CMK (cell line): Measurements from ENCODE around the gene C10orf53.

Experiments
- DNase-seq: peaks from one replicate; pipeline ENCODE4 v3.0.0-alpha.2; 2010; ENCODE audit warnings: low read depth

Gene C10orf53, protein sequence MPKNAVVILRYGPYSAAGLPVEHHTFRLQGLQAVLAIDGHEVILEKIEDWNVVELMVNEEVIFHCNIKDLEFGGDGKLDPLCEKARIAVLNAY

DNA sequence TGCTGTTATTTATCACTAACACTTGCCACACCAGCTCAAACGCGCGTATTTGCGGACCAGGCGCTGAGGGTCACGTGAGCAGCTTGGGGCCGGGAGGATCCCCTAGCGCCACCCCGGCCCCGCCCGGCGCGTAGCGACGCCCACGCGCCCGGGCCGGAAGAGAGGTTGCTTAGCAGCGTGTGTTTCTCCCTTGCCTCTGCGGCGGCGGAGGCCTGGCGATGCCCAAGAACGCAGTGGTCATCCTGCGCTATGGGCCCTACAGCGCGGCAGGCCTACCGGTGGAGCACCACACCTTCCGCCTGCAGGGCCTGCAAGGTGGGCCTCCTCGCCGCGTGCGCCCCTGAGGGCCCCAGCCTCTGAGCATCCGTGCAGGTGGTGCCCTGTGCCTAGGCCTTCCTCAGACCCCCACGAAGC is at the start of gene C10orf53:
Gene C10orf53, plus strand, starts transcription at position 172 of the 414 bp plus-strand sequence. Its CDS starts 47 bp downstream, at position 219.
- no peak for DNase-seq

DNA sequence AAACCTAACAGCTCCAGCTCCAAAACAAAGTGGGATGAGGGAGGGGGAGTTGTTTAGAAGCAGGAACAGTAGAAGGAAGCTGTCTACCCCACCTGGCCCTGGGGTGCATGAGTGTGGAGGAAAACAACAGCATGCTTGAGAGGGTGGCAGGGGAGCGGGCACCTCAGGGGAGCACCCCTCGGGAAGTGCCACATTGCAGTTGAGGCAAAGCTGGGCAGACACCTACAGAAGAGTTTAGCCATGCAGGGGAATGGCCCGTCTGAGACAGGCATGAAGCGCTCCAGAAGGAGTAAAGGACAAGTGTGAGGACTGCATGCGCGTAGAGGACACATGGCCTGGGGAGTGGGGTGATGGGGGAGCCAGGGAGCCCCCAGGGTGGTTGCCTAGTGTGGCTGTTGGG is 47.5 kb upstream of the C10orf53 start:
- no peak for DNase-seq

DNA sequence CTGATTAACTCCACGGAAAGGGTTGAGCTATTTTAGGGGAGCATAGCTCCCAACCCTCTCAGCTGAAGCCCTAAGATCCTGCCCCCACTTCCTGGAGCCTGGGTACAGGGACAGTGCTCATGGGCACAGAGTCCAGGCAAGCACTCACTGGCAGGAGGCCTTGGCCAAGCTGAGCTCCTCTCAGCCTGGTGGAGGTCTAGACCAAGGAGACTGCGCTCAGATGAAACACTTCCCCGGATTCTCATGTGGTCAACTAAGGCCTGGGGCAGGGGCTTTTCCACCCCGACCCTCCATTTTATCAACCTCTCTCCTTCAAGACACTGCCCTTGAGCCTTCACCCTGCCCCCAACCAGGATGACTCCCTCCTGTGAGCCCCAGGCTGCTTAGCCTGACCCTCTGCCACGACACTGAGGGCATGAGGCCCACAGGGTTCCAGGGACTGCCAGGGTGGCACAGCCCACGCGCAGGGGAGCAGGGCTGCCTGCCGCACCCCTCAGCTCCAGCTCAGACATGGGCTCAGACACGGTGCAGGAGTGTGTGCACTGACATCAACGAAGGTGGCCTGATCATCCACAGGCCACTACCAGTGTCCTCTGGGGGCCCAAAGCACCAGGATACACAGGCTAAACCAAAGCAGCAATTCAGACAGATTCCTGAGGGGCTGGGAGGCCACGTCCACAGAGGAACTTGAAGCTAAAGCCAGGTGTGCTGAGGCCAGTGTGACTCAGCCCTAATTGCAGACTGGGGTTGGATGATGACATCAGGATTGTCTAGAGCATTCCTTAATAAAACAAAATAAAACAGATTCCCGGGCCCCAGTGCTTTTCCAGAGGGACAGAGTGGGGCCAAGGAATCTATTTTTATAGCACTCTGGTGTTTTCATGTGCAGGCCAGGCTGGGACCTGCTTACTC is 46.8 kb upstream of the C10orf53 start:
- no peak for DNase-seq

DNA sequence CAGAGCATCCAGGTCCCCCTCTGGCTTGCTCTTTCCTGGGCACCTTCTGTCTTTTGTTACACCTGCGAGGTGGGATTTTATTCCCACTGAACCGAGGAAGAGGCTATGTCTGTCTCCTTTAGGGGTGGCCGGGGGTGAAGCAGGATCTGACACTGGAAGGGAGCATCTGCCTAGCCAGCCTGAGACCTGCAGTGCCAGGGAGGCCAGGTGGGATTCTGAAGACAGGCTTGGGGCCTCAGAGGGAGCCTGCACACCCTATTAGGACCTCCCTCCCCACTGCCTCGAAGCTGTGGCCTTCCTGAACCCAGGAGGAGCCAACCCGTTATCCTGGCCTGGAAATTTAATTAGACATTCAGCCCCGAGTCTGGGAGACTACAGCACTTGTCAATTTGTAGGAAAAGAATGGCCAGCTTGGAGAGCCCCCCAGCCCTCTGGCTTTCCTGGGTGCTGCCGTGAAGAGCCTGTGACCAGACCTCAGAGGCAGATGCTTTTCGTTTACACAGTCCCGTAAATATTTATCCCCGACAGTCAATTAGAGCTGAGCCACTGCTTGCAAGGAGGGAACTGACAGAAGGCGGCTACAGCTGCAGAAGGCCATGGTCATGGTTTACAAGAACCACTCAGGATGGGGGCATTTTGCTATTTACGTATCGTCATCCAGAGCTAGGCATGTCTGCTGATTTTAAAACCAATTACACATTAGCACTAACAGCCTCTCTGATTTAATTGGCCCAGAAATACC is 46.0 kb upstream of the C10orf53 start:
- DNase-seq: no peak

DNA sequence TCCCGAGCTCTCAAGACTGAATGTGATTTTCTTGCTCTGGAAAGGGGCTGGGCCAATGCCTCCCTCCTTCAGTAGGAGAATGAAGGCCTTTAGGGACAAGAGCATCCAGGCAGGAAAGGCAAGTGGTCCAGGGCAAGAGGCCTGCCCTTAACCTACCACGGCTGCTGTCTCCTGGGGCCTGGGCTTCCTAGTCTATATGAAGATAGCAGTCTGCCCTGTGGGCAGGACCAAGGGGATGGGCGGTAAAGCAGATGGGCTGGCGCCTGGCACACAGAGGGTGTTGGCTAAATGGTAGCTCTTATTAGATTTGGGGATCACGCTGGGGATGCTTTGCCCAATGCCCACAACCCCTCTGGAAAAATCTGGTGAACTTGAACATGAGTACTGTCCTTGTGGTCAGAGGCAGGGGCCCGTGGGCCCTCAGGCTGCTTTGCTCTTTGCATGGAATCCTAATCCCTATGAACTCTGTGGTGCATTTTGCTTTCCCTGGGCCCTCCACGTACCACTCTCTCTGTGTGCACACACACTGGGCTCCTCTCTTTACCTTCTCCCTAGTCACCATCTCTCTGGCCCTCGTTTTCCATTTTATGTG is 45.3 kb upstream of the C10orf53 start:
- DNase-seq: no peak

DNA sequence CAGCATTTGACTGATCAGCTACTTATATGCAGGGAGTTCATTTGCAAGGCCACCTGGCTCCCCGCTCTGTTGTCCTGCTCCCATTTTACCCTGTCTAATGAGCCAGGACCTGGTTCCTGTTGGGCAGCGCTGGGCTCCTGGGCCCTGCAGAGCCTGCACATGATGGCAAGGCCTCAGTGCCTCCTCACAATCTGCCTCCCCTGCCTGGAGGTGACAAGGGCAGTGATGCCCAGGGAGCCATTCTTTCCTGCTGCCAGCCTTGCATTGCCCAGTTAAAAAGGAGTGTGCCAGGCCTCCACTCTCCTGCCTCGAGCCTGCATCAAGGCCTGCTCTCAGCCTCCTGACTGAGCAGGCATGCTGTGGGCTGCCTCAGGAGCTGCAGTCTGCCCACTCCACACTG is 37.1 kb upstream of the C10orf53 start:
- DNase-seq: no peak

DNA sequence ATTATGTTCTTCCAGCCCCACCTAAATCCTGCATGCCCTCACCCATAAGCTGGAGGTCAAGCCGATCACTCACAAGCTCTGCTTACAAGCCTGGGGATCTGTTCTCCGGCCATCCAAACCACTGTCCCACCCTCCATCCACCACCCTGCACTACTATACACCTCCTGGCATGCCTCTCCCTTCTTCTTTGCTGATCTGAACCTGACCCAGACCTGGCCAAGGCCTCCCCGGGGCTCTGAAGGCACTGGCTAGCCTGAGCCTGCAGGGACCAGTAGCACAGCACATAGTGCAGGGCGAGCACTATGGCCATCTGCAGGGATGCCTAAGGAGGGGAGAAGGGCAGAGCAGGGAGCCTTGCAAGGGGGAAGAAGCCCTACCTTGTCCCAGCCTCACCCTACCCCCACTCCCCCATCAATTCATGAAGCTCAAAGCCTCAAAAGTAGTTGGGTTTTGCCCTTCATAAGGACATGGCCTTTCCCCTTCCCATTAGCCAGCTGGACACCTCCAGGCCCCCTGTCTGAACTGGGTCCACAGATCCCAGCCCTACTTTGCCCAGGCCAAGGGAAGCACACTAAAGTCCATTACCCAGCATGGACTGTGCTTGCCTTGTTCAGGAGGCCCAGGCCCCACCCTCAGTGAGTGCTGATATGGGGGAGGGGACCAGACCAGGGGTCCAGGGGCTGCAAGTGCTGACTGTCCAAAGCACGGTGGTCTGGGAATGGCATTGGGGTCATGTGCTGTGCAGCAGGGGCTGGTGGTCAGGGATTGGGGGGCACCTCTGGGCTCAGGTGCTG is 36.0 kb upstream of the C10orf53 start:
- DNase-seq: no peak

DNA sequence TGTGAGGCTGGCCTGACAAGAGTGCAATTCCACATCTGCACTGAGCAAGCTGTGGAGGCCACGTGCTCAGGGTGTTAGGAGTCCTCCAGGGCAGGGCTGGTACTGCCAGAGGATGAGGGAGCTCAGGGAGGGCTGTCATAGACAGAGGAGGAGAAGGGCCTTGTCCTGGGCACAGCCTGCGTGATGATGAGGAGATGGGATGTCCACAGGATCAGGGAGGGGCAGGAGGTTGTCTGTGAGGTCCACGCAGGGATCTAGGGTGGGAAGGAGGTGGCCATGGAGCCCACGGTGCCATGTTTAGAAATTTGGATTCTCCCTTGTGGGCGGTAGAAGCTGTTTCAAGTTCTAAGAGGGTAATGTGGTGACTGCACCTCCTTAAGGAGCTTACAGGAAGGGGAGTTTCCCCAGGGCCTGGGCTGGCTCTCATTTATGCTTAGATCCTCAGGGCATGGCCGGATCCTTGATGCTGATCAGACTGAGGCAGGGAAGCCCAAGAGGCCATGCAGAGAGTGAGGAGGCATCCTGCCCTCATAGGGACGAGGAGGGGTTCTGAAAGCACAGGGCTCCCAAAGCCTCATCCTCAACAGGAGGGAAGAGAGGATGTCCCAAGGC is 35.3 kb upstream of the C10orf53 start:
- DNase-seq: no peak

DNA sequence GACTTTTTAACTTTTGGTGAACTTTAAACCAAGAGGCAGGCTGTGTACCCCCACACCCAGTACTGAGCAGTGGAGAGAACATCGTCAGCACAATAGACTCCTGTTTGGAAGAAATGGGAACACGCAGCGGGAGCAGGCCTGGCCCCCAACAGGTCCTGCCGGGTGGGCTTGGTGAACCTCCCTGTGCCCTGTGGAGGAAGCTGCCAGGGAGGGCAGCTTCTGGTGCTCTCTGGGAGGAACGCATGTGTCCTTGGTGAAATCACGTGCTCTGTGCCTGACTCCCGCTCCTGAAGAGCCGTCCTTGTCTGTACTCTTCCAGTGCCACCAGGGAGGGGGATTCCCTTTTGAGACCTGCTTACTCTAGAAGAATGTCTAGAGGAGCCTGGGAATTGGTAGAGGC is 34.0 kb upstream of the C10orf53 start:
- no peak for DNase-seq

DNA sequence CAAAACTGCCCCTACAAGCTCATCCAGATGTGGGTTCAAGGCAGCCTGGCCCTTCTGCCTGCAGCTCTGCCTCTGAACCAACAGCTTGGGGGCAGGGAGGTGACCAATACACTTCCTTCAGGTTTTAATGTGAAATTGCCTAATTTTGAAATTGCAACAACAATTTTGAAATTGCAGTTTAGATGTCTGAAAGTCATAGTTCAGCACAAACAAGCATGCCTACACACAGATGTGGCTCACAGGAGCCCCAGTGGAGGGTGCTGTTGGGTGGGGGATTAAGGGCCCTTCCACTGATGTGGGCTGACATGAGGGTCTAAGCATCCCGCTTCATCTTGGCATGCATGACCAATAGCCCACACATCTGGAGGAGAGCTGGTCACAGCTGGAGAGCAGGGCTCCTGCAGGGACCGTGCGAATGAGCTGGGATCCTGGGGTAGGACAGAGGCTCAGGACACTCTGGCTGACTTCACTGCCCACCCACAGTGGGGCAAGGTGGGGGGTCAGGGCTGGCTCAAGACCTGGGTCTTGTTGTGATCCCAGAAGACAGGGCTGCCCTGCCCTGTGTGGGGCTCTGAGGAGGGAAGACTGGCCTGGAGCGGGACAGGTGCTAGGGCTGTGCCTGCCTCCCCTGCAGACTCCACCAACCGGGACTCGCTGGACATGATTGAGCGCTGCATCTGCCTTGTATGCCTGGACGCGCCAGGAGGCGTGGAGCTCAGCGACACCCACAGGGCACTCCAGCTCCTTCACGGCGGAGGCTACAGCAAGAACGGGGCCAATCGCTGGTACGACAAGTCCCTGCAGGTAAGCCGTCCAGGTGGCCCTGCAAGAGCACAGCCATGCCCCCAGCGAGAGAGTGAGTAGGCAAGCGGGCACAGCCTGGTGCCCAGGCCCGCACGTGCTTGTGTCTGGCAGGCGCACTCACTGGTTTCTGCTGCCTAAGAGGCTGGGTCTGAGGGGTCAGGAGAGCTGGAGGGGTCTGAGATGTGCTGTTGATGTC is 33.3 kb upstream of the C10orf53 start:
- DNase-seq: no peak

DNA sequence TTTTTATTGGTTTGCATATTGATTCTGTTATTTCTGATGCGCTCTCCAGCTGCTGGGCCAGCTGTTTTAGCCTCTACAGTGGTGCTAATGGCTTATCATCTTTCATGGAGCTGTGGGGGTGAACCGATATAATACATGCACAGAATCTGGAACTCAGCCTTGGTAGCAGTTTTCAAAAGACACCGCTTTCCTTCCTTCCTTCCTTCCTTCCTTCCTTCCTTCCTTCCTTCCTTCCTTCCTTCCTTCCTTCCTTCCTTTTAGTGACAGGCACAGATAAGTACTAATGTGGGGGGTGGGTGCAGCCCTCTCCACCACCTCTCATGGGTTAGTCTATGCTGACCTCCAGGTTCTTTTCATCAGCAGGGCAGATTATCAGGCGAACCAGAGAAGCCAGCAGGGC is 31.9 kb upstream of the C10orf53 start:
- no peak for DNase-seq

DNA sequence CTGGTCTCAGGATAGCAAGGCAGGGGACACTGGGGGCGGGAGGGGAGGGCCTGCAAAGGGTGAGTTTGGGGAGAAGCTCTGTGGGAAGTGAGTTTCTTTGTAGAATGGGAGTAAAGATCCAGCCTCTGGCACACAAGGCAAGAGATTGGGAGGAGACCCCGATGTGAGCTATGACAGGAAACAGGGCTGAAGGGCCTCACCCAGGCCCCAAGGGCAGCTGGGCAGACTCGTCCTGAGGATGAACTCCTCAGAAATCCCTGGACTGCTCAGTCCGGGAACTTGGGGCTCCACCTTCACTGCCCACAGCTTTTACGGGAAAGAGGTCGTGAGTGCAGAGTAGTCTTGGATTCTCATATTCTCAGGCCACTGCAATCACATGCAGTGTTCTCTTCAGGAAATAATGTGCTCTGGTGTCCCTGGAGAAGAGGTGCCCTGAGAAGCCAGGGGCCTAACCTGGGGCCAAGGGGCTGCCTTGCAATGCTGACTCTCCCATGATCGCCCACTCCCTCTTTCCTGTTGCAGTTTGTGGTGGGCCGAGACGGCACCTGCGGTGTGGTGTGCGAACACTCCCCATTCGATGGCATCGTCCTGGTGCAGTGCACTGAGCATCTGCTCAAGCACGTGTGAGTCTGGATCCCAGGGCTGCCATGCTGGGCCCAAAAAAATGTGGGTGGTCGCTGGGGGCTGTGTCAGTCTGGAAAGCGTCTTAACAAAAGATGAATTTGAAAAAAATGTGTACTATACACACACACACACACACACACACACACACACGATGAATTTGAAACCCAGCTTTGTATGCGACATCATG is 31.3 kb upstream of the C10orf53 start:
- no peak for DNase-seq

DNA sequence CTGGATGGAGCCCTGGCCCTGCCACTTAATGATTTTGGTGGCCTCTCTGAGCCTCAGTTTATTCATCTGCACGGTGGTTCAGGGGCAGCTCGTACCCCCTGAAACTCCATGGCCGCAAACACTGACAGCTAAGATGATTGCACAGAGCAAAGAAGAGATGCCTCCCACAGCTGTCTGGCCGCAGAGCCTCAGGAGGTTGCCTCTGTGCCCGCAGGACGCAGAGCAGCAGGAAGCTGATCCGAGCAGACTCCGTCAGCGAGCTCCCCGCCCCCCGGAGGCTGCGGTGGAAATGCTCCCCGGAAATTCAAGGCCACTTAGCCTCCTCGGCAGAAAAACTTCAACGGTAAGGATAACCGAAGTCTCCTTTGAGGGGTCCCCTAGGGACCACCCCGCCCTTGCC is 30.2 kb upstream of the C10orf53 start:
- DNase-seq: no peak

DNA sequence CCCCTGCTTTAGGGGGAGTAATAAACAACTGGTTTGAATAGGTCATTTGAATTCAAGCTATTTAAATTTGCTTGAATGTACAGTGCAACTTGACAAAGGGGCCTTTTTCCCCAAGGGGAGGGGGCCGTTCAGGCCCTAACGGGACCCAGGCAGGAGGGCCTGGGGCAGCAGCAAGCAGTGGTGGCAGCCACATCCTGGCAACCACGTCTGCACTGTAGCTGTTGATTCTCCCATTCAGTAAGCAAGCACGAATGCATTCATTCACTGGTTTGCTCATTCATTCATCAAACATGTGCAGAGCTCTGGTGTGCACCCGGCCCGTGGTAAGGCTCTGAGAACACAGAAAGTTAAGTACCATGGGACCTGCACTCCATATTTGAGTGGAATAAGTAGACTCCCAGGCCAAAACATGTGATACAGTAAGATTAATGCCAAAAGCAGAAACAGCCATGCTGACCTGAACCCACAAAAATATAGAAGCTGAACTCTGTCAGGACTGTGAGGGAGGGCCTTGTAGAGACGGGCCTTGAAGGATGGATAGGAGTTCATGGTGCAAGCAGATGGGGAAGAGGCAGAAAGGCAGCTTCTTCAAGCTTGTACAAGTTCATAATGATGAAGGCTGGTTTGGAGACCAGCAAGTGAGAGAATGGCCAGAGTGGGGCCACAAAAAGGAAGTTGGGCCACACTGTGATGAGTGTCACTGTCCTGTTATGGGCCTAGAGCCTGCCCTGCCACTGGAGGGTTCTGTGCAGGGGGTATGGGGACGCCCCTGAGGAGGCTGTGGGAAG is 29.3 kb upstream of the C10orf53 start:
- DNase-seq: no peak

DNA sequence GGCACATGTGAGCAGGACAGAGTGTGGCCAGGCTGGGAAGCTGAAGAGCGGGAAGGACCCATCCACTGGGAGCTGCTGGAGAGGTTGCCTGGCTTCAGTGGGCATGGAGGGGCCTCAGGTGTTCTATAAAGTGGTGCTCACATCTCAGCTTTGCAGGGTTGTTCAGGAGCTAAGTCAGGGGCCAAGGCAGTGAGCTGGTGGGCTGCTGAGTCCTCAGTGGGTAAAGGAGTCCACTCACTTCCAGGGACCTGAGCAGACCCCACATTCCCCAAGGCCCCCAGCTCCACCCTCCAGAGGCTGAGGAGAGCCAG is 28.8 kb upstream of the C10orf53 start:
- DNase-seq: no peak

DNA sequence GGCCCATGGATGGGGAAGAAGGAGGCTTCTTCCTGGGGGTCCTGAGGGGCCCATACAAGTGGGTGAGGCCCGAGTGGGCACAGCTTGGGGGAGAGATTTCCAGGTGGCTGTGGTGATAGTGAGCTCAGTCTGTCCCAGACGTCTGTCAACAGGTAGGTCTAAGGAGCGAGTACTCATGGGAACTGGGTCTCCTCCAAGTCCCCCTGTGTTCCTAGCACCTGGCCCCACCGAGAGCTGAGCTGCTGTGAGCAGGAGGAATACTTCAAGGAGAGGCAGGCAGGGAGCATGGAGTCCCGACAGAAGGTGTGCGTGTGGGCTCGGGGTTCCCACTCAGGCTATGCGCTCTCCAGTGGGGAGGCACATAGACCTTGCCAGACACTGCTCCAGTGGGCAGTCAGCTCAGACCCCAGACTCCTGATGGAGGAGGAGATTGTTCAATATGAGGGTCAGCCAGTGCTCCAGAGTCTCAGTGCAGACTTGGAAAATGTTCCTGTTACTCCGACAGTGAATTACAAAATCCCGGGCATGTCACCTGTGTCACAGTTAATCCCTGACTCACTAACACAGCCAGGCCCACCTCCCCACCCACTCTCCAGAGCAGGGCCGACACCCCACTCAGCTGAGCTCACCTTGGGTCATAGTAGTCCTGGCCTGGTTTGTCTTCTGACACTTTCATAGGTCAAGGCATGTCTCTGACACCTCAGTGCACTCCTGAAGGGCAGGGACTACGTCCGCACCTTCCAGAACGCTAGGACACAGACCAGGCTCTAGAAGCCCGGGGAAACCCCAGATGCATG is 28.2 kb upstream of the C10orf53 start:
- no peak for DNase-seq

DNA sequence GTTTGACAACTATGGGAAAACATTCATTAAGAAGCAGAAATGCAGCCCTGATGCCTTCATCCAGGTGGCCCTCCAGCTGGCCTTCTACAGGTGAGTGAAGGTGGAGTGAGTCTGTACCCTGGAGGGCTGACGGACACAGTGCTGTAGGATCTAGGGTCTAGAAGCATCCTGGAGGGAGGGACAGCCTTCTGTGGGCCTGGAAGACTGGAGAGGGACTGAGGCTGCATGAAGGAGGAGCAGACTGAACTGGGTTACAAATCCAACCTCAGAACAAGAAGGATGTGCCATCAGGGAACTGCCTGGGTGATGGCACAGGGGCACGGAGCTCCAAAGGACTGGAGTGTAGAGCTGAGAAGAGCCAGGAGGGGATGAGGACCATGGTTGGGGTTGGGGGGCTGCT is 27.5 kb upstream of the C10orf53 start:
- DNase-seq: no peak
